NCI-H1417 treated with DMSO at 0.1 percent for 48 hours (cell line): ENCODE results near the gene GABRA6.
"Not testable (repeated sequence)": the region's sequence is repeated elsewhere in the genome, so short reads cannot be mapped to it uniquely, and the experiment has no call there.

Source experiments
- DNase-seq: peaks from one replicate; lab custom pipeline; 2025; lab: John Stamatoyannopoulos, UW

Gene GABRA6

DNA sequence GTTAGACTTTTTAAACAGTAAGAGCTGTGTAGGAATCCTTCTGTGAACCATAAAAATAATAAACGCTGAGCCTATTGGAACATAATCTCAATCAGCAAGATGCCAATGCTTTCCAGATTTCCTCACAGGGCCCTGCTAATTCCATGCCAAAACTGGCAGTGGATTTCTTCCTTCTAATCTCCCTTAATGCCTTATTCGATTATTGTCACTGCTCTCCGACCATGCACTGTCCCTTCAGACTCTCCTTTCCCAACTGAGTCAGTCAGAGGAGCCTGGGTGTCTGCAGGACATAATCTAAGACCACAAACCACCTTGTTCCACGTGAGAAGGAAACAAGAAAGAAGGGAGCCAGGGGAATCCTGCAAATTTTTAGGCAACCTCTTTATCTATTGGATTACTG lies at the start of gene GABRA6:
Gene GABRA6, plus strand, starts transcription at position 261 of the 400 bp plus-strand sequence. CDS start 269 bp downstream, outside the sequence.
- no peak for DNase-seq

DNA sequence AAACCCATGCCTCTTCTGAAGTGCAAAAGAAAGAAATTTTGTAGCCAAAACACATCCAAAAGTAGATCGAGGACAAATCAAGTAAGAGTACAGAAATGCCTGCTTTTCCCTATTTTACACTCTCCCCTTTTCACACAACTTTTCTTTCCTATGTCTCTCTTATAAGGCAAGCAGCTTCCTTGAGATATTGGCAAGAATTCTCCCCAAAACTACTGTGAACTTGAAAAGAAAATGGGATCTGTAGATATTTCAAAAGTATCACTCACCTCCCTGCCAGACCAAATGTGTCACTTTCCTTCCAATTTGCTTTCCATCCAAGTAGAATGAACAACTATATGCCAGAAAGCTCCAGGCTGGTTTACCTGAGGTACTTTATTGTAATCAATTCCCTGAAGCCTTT lies 47.9 kb upstream of the GABRA6 start:
- DNase-seq, result no peak

DNA sequence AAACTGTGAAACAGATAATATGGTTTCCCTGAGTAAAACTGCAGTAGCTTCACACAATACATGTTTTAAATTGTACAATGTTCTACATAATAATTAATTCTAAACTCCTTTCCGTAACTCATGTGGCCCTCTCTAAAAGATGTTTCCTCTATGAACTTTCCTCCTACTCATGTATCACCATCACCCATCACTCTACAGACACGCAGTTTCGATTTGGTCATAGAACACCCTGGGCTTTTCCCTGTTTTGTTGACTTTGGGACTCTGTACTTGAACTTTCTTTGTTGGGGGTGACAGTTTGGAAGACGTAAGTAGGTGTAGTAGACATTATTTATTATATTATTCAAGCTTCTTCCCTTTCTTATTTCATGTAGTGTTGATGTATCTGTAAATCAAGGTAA lies 44.1 kb upstream of the GABRA6 start:
- no peak for DNase-seq

DNA sequence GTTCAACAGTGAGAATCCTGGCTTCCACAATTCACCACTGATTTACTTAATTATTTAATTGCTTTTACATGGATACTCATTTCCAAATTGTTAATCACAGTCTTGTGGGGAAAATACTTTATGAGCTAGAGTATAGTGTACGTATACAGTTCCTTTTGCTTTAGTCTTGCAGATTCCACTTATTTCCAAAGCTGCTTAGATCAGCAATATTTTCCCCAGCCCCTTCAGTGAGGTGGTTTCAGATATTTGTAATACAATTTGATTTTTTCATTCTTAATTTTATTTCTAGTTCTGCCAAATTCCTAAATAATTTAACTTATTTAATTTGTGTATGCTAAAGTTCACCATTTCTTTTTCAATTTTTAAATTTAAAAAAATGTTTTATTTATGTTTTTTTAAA lies 40.3 kb upstream of the GABRA6 start:
- no peak for DNase-seq

DNA sequence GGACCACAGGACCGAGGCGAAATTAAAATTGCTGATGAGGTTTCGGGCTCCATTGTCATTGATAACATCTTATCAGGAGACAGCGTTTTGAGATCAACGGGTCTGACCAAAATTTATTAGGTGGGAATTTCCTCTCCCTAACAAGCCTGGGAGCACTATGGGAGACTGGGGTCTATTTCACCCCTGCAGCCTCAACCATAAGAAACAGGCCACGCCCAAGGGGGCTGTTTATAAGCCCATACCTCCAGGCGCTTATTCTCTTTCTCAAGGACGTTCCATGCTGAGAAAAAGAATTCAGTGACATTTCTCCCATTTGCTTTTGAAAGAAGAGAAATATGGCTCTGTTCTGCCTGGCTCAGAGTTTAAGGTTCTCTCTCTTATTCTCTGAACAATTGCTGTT lies 33.6 kb upstream of the GABRA6 start:
- DNase-seq, result not testable (repeated sequence)

DNA sequence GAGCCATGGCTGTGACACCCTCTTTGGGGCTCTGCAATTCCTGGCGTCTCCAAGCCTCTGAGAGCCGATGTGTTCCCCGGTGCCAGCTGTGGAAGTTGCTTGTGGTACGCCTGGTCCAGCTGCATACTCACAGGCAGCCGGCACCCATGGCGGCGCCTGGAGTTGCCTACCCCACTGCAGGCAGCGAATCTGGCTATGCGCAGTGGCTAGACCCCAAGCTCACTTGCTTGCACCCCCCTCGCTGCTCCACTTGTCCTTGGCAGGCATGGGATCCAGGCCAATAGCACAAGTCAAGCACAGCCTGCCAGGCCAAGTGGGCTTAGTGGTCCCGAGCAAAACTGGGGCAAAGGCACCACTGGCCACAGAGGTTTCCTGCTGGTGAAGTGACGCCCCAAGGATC lies 24.7 kb upstream of the GABRA6 start:
- no peak for DNase-seq

DNA sequence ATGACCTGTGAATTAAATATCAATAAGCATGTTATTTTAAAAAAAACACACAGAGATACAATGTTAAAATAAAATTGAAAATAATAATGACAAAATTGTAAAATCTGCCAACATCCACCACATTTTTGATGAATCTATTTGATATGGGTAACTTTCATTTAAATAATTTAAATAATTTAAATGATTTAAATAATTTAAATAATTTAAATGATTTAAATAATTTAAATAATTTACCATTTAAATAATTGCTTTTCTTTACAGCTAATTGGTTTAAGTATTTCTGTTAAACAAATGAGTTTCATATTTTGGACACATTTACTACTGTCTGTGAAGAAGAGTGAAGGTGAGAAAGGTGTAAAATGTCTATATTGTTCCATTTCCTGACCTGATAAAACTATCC lies 22.1 kb upstream of the GABRA6 start:
- no peak for DNase-seq

DNA sequence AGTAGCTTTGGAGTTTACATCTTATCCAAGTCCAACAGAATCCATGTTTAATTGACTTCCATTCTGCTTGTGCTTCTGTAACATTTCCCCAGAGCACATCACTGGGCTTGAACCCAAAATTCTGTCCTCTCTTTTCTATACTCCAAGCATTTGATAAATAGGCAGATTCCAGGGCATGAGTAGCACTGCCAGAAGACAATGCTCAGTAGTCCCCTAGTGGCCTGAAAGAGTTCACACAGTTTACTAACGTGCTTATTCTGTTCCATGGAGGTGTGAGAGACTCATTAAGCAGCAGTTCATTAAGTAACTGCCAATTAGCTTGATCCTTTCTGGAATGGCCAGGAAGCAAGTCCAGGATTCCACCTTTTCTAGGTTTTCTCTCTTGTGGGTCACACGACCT lies 9.4 kb upstream of the GABRA6 start:
- DNase-seq, result no peak

DNA sequence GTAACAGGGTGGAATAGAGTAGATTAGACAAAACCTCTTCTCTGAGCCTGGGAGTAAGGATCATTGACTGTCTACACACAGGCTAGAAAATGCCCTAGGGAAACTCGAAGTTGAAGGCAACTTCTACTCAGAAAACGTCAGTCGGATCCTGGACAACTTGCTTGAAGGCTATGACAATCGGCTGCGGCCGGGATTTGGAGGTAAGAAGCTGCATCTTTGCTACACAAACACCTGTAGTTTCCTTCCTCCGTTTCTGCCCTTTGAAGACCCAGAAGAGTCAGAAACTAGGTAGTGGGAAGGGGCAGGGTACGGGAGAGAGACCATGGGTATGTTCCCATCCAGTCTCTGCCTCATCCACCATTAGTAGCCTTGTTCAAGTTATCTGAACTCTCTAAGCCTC lies 628 bp downstream of the GABRA6 start:
- no peak for DNase-seq

DNA sequence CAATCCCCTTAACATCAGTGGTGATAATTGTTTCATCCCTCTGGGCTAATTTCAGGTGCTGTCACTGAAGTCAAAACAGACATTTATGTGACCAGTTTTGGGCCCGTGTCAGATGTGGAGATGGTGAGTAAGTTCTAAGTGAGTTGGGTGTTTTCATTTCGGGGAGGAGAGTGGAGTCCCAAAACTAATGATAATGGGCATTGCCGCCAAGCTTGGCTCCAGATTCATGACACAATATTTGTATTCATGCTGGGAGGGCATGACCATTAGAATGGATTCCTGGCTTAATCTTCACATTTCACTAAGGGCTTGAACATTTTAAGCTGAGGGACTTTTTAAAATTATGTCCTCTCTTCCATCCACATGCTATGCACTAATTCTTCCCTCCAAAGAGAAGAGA lies 1.4 kb downstream of the GABRA6 start:
- DNase-seq, result no peak

DNA sequence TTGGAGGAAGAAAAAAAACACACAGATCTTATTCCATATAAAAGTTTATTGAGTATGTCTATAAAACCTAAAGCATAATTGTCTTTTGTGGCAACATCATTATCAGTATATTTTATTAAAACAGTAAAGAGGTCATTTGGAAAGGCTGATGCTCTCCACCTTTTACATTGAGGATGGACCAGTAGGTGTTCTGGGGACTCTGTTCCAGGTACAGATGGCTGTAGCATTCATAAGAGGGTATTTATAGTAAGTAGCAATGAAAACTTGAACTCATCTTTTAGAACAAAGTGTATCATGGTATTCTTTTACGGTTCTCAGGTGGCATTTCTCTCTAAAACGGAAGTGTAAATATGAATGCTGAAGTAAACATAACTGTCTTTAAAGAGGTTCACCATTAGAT lies 1.8 kb downstream of the GABRA6 start:
- no peak for DNase-seq

DNA sequence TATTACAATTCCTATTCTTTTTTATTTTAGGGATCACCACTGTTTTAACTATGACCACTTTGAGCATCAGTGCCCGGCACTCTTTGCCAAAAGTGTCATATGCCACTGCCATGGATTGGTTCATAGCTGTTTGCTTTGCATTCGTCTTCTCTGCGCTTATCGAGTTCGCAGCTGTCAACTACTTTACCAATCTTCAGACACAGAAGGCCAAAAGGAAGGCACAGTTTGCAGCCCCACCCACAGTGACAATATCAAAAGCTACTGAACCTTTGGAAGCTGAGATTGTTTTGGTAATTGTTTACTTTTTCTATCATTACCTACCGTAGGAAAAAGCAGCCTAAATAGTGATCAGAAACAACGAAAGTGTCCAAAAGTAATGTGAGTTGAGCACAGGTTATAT lies 6.4 kb downstream of the GABRA6 start:
- no peak for DNase-seq

DNA sequence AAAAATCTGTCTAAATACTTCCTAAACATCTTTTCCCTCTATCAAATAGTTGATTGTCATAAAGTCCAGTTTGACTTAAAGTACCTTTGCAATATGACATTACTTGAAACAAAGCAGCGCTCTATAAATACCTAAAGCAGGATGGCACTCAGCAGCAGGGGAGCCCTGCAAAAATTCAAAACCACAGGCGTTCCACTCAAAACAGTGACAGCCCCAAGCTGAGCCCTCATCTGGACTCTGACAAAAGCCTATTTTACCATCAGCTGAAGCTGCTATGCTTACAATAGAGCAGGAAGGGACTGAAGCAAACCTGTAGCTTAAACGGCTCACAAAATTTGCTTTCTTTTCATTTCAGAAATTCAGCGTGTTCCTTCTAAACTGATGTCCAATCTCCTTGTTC lies 11.5 kb downstream of the GABRA6 start:
- DNase-seq, result no peak

DNA sequence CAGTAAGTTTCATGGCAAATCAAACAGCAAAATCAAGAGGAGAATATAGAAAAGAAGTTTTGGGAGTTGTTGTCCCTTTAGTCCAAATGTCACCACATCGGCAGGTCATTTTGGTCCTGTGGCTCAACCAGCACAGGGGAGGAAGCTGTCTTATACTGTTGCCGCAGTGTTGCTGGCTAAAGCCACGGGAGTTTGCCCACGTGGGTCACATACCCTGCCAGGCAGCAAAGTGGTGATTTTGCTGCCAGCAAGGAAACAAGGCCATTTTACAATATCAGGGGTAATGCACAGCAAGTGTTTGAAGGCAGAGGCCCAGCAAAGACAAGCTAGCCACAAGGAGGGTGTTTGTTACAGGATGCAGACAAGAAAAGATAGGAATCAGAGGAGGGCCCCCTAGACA lies 14.5 kb downstream of the GABRA6 start:
- DNase-seq, result no peak

DNA sequence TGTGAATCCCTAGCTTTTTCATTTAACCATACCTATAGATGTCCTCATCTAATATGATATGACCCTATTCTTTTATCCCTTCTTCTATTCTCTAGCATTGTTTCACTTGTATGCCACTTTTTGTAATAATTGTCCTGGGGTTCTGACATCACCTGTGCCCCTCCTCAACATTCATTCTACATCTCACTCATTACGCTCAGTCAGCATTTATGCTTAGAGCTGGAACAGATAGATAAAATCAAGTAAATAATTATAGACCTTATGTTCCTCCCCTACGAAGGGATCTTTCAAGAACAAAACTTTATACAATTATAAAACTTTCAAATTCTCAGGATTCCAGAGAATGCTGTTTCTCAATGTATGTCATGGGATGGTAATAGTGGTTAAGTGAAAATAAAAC lies 18.0 kb downstream of the GABRA6 start:
- DNase-seq, result no peak

DNA sequence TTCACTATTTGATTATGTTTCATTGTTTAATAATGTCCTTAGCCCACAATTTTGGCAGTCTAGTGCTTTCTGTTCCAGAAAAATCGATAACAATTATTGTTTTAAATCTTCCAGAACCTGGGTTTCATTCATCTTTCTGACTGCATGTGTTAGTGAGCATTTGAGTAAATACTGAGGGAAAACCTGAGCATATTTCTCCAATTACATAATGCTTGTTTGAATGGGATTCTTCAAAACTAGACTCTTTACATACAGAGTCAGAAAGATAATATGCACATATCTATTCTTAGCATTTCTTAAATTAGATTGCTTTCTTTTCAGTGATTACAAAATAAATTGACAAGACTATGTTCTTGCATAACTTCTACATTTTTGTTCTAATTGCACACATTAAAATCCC lies 21.9 kb downstream of the GABRA6 start:
- DNase-seq, result no peak

DNA sequence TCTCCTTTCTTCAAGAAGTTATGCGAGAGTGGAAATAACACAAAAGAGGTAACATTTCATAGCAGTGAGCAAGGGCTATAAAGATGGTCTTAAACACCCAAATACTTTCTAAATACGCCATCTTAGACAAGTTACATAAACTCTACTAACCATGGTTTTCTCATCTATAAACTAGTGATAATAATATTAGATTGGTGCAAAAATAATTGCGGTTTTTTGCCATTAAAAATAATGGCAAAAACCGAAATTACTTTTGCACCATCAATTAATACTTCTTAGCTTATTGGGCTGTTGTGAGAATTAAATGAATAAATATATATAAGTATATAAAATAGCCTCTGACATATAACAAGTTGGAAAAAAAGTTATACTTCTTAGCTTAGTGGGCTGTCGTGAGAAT lies 23.7 kb downstream of the GABRA6 start:
- DNase-seq, result no peak

DNA sequence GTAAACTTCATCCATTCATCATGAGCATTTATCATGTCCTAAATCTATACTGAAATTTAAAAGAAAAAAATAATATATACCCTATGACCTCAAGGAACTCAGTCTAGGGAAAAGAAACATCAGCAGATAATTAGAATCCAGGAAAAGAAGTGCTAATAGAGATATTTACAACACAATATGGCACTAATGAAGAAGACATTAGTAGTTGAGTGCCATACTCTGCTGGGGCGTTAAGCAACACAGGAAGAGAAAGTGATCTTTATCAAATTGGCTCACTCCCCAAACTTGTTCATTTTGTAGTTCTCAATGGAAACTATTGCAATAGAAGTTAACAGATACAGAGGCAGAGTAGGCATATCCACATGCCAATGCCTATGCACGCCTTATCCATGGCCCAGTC lies 27.5 kb downstream of the GABRA6 start:
- no peak for DNase-seq

DNA sequence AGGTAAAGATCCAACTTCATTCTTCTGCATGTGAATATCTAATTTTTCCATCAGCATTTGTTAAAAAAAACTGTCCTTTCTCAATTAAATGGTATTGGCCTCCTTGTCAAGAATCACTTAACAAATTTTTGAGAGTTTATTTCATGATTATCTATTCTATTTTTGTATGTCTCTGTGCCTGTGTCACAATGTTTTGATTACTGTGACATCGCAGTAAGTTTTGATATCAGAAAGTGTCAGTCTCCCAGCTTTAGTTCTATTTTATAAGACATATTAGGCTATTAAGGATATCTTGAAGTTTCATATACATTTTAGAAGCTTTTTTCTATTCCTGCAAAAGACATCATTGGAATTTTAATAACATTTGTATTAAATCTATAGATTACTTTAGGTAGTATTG lies 33.6 kb downstream of the GABRA6 start:
- DNase-seq, result no peak

DNA sequence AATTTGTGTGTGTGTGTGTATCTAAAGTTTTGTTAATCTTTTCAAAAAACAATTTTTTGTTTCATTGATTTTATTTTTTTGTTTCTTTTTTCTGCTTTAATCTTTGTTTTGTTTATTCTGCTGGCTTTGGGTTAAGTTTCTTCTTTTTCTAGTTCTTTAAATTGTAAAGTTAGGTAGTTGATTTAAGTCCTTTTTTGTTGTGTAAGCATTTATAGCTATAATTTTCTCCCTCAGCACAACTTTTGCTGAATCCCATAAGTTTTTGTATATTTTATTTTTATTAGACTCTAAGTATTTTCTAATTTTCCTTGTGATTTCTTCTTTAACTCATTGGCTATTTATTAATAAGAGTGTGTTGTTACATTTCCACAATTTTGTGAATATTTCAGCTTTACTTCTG lies 34.9 kb downstream of the GABRA6 start:
- DNase-seq, result no peak

DNA sequence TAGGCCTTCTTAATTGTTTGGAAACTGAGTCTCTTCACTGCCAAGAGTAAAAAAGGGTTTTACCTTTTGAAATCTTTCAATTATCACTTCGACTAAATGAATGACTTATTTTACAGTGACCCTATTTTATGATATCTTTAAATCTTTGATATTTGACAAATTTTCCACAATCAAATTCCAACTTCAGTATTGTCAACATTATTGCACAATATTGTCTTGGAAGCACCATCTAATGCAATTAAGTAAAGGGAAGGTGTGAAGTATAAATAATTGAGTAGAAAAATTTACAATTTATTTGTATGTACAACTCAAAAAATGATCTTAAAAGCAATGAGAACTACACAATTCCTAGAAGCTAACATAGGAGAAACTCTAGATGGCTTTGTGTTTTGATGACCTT lies 49.2 kb downstream of the GABRA6 start:
- no peak for DNase-seq

DNA sequence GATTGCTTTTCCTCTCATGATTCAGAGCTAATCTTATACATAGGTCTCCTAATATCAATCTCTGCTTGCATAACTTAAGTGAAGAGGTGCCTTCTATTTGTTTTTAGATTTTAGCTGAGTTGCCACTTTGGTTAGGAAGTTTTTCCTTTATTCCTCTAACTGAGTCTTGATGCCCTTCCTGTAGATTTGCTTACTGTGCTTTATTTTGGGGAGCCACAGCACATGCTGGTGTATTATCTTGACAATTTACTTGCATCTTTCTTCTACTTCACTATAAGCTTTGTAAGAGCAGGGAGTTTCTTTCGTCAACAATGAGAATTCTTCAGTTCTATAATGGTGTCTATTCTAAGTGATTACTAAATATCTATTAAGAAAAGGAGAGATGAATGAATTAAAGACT lies 54.9 kb downstream of the GABRA6 start:
- DNase-seq, result no peak

DNA sequence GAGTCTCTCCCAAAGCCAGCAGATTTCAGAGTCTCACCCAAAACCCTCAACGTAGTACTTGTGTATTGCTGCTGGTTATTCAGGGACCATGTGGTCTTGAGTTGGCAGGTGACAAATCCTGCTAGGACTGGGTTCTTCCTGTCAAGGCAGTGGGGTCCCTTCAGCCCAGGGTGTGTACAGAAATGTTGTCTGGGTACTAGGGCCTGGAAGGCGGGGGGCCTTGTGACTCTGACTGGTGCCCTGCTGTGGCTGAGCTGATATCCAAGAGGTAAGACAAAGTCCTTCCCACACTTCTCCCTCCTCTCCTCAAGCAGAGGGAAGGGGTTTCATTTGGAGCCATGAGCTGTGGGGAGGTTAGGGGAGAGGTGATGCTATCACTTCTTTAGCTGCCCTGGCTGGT lies 58.8 kb downstream of the GABRA6 start:
- no peak for DNase-seq

DNA sequence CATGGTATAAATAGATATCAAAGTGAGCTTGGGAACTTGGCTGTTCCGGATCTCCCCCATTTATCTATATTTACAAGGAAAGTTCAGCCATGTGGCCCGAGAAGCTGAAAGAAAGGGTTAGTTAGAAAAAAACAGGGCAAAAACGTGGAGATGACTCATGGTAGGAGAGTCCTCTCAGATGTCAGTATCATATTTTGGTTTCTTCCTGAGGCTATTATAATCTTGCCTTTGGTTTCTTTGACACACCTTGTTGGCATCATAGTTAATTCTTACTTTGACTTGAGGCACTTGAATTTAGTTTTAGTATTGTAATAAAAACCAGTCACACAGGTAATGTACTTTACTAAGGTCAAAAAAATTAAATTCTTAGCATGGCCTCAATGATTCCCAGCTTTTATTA lies 59.9 kb downstream of the GABRA6 start:
- no peak for DNase-seq

DNA sequence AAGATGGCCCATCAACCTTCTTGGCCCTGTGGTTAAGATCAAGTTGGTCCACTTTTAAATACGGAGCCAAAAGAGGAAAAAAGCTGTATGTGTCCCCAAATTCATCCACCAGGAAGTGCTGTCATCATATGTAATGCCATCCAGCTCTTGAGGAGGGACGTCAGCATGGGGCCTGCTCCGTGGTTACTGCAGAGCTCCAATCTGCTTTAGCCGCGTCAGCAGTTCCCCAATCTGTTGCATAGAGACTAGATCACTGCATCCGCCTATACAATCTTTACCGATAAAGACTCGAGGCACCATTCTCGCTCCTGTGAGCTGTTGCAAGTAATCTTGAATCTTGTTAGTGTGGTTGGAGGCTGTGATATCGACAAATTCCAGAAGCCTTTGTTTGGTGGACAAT lies 65.7 kb downstream of the GABRA6 start:
- no peak for DNase-seq
